Fibroblast of gingiva (primary cell): ENCODE results near the gene SLC47A2.
A peak's percentile ranks its signal among the peaks of the same experiment; 100 is the strongest.

Experiments
- DNase-seq: peaks from one replicate; pipeline ENCODE4 v3.0.0-alpha.2; 2011; ENCODE audit warnings: low read depth

SLC47A2 gene

DNA sequence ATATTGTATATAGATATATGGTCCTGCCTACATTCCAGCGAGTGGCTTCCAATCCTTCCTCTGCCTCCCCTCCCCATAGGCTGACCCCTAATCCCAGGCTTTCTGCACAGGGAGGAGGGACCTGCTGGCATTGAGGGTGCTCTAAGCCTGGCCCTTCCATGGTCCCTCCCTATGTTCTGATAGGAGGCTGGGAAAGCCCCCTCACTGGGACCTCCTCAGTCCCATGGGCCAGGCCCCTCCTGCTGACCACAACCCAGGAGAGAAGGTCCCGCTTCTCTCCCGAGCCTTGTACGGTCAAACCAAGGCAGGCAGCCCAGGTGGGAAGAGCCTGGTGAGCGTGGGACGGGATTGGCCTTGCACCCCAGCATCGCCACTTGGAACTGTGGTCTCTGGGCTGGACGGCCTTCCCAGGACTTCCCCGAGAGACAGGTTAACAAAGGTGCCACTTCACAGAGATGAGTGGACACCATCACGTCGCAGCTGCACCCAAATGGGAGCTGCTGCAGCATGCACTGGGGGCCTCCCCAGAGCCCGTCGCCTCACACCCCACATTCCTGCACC, 30.9 kb upstream of the SLC47A2 start:
- no peak for DNase-seq

DNA sequence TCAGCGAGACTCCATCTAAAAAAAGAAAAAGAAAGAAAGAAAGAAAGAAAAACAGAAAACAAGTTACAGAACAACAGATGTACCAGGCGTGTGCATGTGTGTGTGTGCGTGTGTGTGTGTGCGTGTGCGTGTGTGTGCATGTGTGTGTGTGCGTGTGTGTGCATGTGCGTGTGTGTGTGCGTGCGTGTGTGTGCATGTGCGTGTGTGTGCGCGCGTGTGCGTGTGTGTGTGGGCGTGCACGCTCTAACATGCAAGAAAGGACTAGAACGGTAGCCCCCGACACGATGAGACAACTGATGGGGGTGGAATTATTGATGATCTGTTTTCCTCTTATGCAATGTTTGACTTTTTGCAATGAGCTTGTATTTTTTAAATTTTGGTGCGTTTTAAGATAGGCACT, 30.1 kb upstream of the SLC47A2 start:
- no peak for DNase-seq

DNA sequence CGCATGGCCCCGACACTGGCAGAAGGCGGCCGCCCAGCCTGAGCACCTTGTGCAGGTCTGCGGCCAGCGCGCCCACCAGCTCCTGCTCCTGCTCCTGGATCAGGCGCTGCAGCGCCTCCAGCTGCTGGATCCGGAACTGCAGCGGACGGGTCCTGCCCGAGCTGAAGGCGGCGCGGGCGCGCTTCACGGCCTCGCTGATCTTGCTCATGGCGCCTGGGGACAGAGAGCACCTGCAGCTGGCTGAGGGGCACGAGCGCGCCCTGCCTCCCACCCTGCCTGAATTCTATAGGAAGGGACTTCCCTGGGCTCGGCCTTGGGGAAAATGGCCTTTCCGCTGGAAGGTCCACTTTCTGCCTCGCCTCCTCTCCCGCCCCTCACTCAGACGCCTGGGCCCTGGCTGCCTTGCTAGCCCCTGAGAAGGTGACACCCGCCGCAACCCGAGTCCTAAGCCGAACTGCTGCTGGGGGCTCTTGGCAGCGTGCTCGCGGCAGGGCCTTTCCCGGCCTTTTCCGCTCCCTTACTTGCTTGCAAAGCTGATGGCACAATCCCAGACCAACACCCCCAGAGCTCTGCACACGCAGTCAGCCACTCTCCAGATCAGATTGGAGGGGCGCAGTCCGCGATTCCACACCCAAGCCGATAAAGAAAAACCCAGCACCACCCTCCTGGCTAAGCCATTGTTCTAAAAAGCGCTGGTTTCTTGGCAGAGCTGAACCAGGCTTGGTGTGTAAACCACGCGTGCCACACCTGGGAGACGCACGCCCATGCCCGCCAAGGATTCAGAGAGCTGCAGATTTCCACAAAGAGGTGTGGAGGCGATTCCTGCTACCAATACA, 28.8 kb upstream of the SLC47A2 start:
- peak; percentile 63 for DNase-seq

GRCh38 chr17:19744492-19744891, 28.1 kb upstream of the SLC47A2 start:
- no peak for DNase-seq

GRCh38 chr17:19743101-19744100, 27.0 kb upstream of the SLC47A2 start:
- no peak for DNase-seq

DNA sequence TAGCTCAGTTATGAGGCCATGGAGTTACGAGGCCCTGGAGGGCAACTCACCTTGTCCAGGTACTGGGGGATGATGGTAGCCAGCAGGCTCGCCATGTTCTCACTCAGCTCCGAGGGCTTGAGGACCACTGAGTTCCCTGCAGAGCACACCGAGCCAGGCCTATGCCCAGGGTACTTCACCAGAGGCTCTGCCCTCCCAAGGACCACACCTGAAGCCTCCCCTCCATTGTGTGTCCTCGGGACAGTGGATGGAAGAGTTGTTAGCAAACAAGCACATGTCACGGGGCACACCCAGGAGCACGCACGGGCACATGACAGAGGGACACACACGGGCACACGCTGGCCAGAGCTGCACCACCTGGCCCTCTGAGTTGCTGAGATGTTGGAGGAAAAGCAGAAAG, 26.1 kb upstream of the SLC47A2 start:
- DNase-seq: no peak

DNA sequence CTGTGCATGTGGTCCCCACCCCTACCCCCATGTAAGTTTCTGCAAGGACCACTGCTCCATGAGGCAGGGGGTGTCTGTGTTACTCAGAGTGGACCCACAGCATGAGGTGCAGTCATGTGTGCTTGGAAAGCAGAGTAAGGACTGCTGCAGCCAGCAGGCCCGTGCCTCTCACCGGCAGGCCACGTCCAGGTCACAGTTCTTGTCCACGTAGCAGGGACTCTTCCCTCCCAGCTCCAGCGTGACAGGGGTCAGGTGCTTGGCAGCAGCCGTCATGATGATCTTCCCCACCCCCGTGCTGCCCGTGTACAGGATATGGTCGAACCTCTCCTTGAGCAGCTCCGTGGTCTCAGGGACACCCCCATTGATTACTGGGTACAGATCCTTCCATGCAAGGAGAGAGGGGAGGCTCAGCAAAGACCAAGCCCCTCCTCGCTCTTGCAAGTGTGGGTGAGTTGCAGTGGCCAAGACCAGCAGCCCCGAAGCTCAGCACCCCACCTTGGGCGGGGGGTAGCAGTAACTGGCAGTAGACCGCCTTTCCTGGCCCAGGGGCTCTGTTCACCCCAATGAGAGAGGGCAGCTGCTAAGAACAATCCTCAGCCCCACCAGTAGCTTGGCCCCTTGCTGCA, 25.6 kb upstream of the SLC47A2 start:
- DNase-seq: no peak

GRCh38 chr17:19740933-19741332, 24.5 kb upstream of the SLC47A2 start:
- DNase-seq: no peak

DNA sequence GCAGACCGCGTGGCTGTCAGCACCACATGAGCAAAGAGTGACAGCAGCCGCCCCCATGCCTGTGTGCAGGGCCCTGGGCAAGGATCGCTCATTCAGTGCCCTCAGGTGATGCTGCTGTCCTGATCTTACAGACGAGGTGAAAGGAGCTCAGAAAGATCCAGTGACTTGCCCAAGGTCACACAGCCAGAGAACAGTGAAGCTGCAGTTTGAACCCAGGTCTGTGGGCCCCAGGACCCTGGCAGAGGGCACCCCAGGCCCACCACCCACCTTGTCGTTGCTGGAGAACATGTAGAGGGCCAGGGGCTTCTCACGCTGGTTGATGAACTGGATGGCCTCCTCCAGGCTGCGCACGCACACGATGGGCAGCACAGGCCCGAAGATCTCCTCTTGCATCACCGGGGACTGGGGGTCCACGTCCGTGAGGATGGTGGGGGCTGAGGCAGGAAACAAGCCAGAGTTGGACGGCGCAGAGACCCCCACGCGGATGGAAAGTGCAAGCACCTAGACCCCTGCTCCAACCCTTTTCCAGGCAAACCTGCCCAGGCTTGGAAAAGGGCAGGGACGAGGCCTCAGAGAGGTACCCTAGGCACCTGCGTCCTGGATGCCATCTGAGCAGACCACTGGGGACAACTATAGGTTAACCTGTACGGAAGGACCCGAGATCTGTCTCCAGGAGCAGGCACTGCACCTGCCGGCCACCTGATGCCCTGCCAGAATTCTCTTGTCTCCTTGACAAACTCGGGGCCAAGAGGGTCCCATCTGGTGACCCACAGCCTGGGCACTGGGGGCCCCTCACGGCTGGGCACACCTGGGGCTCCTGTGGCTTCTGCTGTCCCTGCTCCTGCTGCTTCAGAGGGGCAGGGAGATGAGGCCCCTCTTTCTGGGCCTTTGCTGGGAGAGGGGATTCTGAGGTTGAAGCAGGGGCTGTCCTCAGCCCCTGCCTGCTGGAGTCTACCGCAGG, 23.1 kb upstream of the SLC47A2 start:
- no peak for DNase-seq

DNA sequence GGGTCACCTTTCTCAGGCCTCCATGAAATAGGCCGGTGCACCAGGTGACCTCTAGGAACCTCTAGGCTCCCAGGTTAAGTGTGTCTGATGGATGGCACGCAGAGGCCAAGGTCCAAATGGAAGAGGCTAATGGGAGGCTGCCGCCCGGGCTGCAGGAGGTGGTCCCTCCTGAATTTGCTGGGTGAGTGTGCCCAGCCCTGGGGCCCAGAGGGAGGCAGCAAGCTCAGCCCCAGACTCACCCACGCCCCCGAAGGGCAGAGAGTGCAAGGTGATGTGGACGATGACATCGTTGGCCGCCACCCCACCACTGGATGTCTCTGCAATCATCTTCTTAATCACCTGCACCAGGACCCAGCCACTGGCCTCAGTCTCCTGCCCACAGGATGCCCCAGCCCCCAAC, 22.4 kb upstream of the SLC47A2 start:
- DNase-seq: no peak

DNA sequence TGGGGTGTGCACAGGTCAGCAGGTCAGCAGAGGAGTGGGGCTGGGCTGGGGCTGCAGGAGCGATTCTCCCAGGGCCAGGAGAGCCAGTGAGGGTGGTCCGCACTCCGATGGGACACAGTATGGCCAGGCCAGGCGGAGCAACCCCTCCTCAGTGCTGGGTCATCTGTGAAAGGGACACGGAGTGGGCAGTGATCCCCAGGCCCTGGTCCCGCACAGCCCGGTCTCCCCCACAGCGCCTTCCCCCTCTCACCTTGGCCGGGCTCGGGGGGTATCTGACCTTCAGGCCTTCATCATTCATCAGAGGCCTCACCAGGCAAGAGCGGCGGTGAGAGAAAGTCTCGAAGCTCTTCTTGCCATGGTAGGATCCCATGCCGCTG, 21.7 kb upstream of the SLC47A2 start:
- no peak for DNase-seq

- DNase-seq: no peak
Measured at GRCh38 chr17:19737305-19738072, 21.1 kb upstream of the SLC47A2 start.

DNA sequence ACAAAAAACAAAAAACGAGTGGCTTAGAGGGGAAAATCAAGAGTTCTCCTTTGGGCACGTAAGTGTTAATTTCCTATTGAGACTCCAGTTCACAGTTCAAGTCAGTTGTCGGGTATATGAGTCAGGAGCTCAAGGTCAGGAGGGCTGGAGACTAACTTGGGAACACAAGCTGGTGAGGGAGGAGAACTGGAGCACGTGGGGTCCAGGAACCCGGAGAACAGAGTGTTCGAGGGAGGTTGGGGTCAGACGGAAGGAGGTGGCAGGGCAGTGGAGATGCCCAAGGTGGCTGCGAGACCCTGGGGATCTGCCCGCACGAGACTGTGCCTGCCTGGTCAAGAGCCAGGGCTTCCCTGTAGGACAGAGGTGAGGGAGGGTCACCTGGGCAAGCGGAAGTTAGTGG, 19.7 kb upstream of the SLC47A2 start:
- no peak for DNase-seq

DNA sequence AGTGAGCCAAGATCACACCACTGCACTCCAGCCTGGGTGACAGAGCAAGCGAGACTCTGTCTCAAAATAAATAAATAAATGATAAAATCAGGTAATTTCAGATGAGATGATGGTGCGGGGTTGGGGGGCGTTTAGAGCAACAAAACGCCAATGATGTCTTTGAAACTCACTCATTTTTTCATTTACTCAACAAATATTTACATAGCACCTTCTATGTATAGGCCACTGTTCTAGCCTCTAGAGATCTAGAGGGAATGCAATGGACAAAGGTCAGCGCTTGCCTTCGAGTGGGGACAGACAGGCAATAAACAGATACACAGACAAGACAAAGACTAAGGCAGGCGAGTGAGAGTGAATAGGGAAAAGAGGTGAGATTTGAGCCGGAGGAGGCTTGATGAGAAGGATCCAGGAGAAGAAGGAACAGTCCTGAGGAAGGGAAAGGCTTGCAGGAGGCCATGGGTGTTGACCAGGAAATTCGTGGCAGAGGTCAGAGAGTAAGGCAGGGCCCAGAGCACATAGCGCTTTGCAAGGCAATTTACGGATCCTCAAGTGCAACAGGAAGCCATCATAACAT, 17.7 kb upstream of the SLC47A2 start:
- no peak for DNase-seq

- DNase-seq: no peak
Measured at GRCh38 chr17:19731626-19732025, 15.2 kb upstream of the SLC47A2 start.

GRCh38 chr17:19730843-19731242, 14.5 kb upstream of the SLC47A2 start:
- DNase-seq: peak; percentile 10

- DNase-seq: no peak
Measured at GRCh38 chr17:19729900-19730299, 13.5 kb upstream of the SLC47A2 start.

GRCh38 chr17:19728084-19728495, 11.7 kb upstream of the SLC47A2 start:
- peak; percentile 99 for DNase-seq

- peak; percentile 99 for DNase-seq
Measured at GRCh38 chr17:19727501-19728078, 11.2 kb upstream of the SLC47A2 start.
